ENCODE data around the gene SYCP2L.

- no peak for TF ChIP-seq GATA2 (IDR thresholded peaks at IDR 0.05; ENCODE audit: low read depth, low read length)
- TF ChIP-seq GATA3 (IDR thresholded peaks at IDR 0.05; ENCODE audit: low read depth, low read length): no peak
These were observed 48.7 kb upstream of the SYCP2L start, which contains the start of gene MAK for GRCh38 chr6:10837995-10838793.
